RWPE1 (cell line): ENCODE results near the gene SYNE1.

Source experiments
- CTCF ChIA-PET: fragments of 350-600 bp; sonication (Branson Sonifier 250); formaldehyde crosslinking; extraction: SDS; loops from one replicate; lab custom pipeline; 2021; lab: Yijun Ruan, JAX
- POLR2A ChIA-PET: fragments of 400-600 bp; formaldehyde crosslinking; extraction: SDS; loops from one replicate; lab custom pipeline; 2020; ENCODE audit warnings: antibody characterized with exemption; ENCODE audit not compliant: low non-redundant PET; lab: Yijun Ruan, JAX
- DNase-seq: peaks from one replicate; pipeline ENCODE4 v3.0.0; 2012; ENCODE audit warnings: low spot score
- H3K27ac ChIP-seq: fragments of 450-650 bp; 2 replicates; pipeline ENCODE4 v1.5.1; 2017
- TF ChIP-seq, protein P1 (sequence below): fragments of 450-650 bp; conservative IDR thresholded peaks from 2 replicates; pipeline ENCODE4 v1.5.1; 2017; ENCODE audit warnings: low read depth, mild to moderate bottlenecking

Gene SYNE1

DNA sequence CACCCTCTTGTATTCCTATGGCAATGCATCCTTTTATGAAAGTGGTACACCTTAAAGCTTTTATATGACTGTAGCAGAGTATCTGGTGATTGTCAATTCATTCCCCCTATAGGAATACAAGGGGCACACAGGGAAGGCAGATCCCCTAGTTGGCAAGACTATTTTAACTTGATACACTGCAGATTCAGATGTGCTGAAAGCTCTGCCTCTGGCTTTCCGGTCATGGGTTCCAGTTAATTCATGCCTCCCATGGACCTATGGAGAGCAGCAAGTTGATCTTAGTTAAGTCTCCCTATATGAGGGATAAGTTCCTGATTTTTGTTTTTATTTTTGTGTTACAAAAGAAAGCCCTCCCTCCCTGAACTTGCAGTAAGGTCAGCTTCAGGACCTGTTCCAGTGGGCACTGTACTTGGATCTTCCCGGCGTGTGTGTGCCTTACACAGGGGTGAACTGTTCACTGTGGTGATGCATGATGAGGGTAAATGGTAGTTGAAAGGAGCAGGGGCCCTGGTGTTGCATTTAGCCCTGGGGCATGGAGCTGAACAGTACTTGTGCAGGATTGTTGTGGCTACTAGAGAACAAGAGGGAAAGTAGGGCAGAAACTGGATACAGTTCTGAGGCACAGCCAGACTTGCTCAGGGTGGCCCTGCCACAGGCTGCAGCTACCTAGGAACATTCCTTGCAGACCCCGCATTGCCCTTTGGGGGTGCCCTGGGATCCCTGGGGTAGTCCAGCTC lies 537.5 kb downstream of the SYNE1 start:
- TF ChIP-seq, protein P1, sequence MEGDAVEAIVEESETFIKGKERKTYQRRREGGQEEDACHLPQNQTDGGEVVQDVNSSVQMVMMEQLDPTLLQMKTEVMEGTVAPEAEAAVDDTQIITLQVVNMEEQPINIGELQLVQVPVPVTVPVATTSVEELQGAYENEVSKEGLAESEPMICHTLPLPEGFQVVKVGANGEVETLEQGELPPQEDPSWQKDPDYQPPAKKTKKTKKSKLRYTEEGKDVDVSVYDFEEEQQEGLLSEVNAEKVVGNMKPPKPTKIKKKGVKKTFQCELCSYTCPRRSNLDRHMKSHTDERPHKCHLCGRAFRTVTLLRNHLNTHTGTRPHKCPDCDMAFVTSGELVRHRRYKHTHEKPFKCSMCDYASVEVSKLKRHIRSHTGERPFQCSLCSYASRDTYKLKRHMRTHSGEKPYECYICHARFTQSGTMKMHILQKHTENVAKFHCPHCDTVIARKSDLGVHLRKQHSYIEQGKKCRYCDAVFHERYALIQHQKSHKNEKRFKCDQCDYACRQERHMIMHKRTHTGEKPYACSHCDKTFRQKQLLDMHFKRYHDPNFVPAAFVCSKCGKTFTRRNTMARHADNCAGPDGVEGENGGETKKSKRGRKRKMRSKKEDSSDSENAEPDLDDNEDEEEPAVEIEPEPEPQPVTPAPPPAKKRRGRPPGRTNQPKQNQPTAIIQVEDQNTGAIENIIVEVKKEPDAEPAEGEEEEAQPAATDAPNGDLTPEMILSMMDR: no peak
- ChIA-PET POLR2A (interaction anchor here (0.6 kb wide), 1 partner anchor 140 kb away, joined by 3 read pairs; no protein-coding TSS in a partner anchor), CTCF (no interaction called here)
- DNase-seq: no peak
- peak overlapping the region; percentile 74 for H3K27ac ChIP-seq

DNA sequence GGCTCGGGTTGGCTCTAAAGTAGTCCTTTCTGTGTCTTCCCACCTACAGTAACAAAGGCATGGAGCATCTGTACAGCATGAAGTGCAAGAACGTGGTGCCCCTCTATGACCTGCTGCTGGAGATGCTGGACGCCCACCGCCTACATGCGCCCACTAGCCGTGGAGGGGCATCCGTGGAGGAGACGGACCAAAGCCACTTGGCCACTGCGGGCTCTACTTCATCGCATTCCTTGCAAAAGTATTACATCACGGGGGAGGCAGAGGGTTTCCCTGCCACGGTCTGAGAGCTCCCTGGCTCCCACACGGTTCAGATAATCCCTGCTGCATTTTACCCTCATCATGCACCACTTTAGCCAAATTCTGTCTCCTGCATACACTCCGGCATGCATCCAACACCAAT lies 538.5 kb downstream of the SYNE1 start:
- TF ChIP-seq, protein P1: no peak
- POLR2A ChIA-PET: no interaction called here
- CTCF ChIA-PET: no interaction called here

DNA sequence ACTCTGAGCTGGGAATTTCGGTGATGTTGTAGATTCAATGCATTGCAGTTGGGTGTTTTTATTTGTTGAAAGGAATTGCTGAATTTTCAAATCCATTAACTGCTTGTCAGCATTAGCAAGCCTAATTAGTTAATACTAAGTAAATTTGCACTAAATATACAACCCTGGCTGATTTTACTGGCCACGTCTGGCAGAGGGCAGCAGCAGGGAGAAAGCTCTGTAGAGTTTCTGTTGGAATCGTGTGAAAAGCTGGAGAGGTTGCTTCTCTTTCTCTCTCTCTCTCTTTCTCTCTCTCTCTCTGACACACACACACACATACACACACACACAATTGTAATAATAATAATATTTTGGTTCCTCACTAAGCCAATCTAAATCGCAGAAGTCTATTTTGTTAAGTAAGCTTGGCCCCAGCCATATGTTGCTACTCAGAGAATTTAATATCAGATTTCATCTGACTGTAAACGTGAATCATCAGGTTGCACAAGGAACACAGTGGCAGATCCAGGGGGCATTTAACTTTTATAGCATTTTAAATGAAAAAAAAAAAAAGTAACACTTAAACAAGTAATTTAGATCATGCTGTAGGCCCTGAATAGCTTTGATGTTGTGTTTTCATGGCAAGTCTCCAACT lies 540.2 kb downstream of the SYNE1 start:
- TF ChIP-seq, protein P1: no peak
- peak; percentile 71 for DNase-seq
- ChIA-PET POLR2A (no interaction called here), CTCF (interaction anchor here (0.6 to 1.2 kb wide), 2 partner anchors 13 to 38 kb away, joined by 3 read pairs; no protein-coding TSS in a partner anchor)
- peak overlapping the region; percentile 83 for H3K27ac ChIP-seq

More for the DNA sequence above, 538.5 kb downstream of the SYNE1 start:
- DNase-seq: no peak
- peak overlapping the region; percentile 83; the same call in 1 of the 2 replicates for H3K27ac ChIP-seq

DNA sequence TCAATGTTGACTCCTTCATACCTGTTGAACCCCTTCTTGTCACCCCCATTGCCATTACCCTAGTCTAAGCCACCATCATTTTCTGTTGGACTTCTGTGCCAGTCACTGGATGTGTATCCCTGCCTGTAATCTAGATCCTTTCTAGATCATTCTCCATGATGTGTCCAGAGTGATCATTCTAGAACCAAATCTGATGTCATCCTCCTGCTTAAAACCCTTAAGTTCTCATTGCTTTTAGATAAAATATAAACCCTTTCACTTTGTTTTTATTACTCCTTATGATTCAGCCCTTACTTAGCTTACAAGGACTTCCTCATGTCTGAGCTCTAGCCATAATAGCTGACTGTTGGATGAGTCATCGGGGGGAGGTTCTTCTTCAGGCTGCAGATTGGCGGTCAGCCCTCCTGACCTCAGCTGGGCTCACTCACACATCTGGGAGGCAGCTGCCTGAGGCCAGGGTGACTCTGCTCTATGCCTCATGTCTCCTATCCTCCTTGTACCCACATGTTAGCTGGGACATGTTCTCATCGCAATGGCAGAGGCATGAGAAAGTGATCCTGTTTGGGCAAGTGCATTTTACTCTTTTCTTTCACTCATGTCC lies 542.1 kb downstream of the SYNE1 start:
- TF ChIP-seq, protein P1: no peak
- ChIA-PET POLR2A (no interaction called here), CTCF (no interaction called here)
- peak overlapping the region; percentile 83 for H3K27ac ChIP-seq
- DNase-seq: peak; percentile 96

DNA sequence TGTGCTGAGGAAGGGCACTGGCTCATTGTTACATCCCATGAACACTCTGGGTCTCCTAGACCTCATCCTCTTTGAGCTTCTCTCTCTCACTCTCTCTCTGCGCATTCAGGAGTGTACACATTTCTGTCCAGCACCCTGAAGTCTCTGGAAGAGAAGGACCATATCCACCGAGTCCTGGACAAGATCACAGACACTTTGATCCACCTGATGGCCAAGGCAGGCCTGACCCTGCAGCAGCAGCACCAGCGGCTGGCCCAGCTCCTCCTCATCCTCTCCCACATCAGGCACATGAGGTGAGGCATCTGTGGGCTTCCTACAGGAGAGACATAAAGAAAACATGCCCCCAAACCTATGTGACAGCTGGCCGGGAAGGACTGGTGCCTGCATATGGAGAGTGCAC lies 542.9 kb downstream of the SYNE1 start:
- ChIA-PET CTCF (no interaction called here), POLR2A (no interaction called here)
- DNase-seq: no peak
- peak overlapping the region; percentile 83 for H3K27ac ChIP-seq
- TF ChIP-seq, protein P1: no peak

DNA sequence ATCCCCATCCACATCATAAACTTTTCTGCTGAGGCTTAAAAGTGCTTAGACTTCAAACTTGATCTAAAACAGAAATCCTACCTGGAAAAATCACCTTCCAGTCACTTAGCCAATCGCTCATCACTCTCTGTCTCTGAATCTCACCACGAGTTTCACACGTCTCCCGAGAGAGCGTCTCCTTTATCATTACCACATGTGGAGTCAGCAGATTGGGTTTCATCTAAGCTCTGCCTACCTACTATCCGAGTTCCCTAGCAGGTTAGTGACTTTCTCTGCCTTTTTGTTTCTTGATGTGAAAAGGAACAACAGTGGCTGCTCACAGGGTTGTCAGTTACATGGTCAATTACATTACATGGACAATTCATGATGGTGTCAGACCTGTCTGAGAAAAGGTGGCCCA lies 543.5 kb downstream of the SYNE1 start:
- TF ChIP-seq, protein P1: no peak
- CTCF ChIA-PET: no interaction called here
- POLR2A ChIA-PET: no interaction called here
- H3K27ac ChIP-seq: peak overlapping the region; percentile 83; the same call in 1 of the 2 replicates
- no peak for DNase-seq
